HepG2 (cell line): ENCODE results near the gene WDR18. TPM values are rescaled to one million over a fixed set of nuclear protein-coding genes. Genes with fewer than 3 reads are reported as not detected.

ENCODE experiments used
- ASH2L ChIP-seq: fragments of 300-600, 200-600 bp; sonication (generic); IDR thresholded peaks from 2 replicates; pipeline ENCODE4 v1.7.0; 2017; ENCODE audit warnings: low read depth, mild to moderate bottlenecking, moderate library complexity, mixed read lengths, low read length; ENCODE audit not compliant: insufficient read length
- BORCS8-MEF2B ChIP-seq: sonication (generic); formaldehyde crosslinking; IDR thresholded peaks from 2 replicates; pipeline ENCODE4 v1.8.0; 2022; ENCODE audit warnings: mild to moderate bottlenecking, missing genetic modification reagents
- DNMT3B ChIP-seq: conservative IDR thresholded peaks from 2 replicates; pipeline ENCODE4 v1.6.1; 2016; ENCODE audit warnings: missing biosample characterization, control low read depth
- E2F1 ChIP-seq: sonication (generic); formaldehyde crosslinking; IDR thresholded peaks from 2 replicates; pipeline ENCODE4 v1.5.0; 2020; ENCODE audit warnings: missing genetic modification reagents
- ELF1 ChIP-seq: sonication (generic); formaldehyde crosslinking; IDR thresholded peaks from 2 replicates; pipeline ENCODE4 v1.4.0; 2020; ENCODE audit warnings: missing genetic modification reagents
- ELF3 ChIP-seq: IDR thresholded peaks from 2 replicates; pipeline ENCODE4 v1.6.1; 2016; ENCODE audit warnings: missing genetic modification reagents, missing compliant biosample characterization
- FOXM1 ChIP-seq: sonication (generic); formaldehyde crosslinking; IDR thresholded peaks from 2 replicates; pipeline ENCODE4 v1.5.0; 2020; ENCODE audit warnings: missing genetic modification reagents
- GABPA ChIP-seq, 2 experiments: IDR thresholded peaks; 2 replicates each; pipeline ENCODE4 v1.6.1; 2011 to 2016; ENCODE audit warnings: low read depth in 2 of 2, low read length in 1 of 2, missing biosample characterization in 1 of 2, missing genetic modification characterization in 1 of 2
- HNRNPLL ChIP-seq: fragments of 200-400 bp; formaldehyde crosslinking; IDR thresholded peaks from 2 replicates; pipeline ENCODE4 v1.6.1; 2017; ENCODE audit warnings: mild to moderate bottlenecking, low read depth, low read length; ENCODE audit not compliant: poor library complexity, severe bottlenecking
- MED13 ChIP-seq: sonication (generic); formaldehyde crosslinking; IDR thresholded peaks from 2 replicates; pipeline ENCODE4 v1.5.0; 2020; ENCODE audit warnings: missing genetic modification reagents
- MIER3 ChIP-seq: IDR thresholded peaks from 2 replicates; pipeline ENCODE4 v1.6.1; 2016; ENCODE audit warnings: missing compliant biosample characterization, borderline replicate concordance
- PTBP1 ChIP-seq: fragments of 200-400 bp; formaldehyde crosslinking; IDR thresholded peaks from 2 replicates; pipeline ENCODE4 v1.6.1; 2018; ENCODE audit warnings: low read length, low read depth; ENCODE audit not compliant: poor library complexity, severe bottlenecking
- SKI ChIP-seq: fragments of 450-650 bp; IDR thresholded peaks from one replicate; pipeline ENCODE4 v1.6.1; 2018; ENCODE audit warnings: mild to moderate bottlenecking; ENCODE audit not compliant: partially characterized antibody
- SOX5 ChIP-seq: IDR thresholded peaks from 2 replicates; pipeline ENCODE4 v1.6.1; 2016; ENCODE audit warnings: borderline replicate concordance
- SOX6 ChIP-seq, 2 experiments: fragments of 450-650 bp in 1 of 2; sonication (generic) in 1 of 2; formaldehyde crosslinking in 1 of 2; IDR thresholded peaks; 2 replicates each; pipeline versions ENCODE4 v1.4.0 to v1.6.1; 2017 to 2020; ENCODE audit warnings: antibody characterized with exemption in 1 of 2, mild to moderate bottlenecking in 1 of 2, missing genetic modification reagents in 1 of 2
- SRSF4 ChIP-seq: fragments of 200-400 bp; formaldehyde crosslinking; IDR thresholded peaks from one replicate; pipeline ENCODE4 v1.6.1; 2018; ENCODE audit warnings: mild to moderate bottlenecking, low read depth, low read length, moderate library complexity; ENCODE audit not compliant: poor library complexity, severe bottlenecking
- ZNF136 ChIP-seq: sonication (generic); formaldehyde crosslinking; IDR thresholded peaks from 2 replicates; pipeline ENCODE4 v1.8.1; 2022; ENCODE audit warnings: low read depth, mild to moderate bottlenecking, moderate library complexity, missing genetic modification reagents
- ZNF256 ChIP-seq: sonication (generic); formaldehyde crosslinking; conservative IDR thresholded peaks from 2 replicates; pipeline ENCODE4 v1.4.0; 2020; ENCODE audit warnings: missing genetic modification reagents
- ZNF3 ChIP-seq: IDR thresholded peaks from 2 replicates; pipeline ENCODE4 v1.7.0; 2017; ENCODE audit warnings: inconsistent platforms
- ZNF333 ChIP-seq: sonication (generic); formaldehyde crosslinking; IDR thresholded peaks from 2 replicates; pipeline ENCODE4 v1.4.0; 2020; ENCODE audit warnings: mild to moderate bottlenecking, missing genetic modification reagents, borderline replicate concordance
- ZNF383 ChIP-seq: sonication (generic); formaldehyde crosslinking; IDR thresholded peaks from 2 replicates; pipeline ENCODE4 v1.4.0; 2020; ENCODE audit warnings: missing genetic modification reagents, mild to moderate bottlenecking, borderline replicate concordance
- ZNF615 ChIP-seq: sonication (generic); formaldehyde crosslinking; IDR thresholded peaks from 2 replicates; pipeline ENCODE4 v1.5.0; 2020; ENCODE audit warnings: mild to moderate bottlenecking, missing genetic modification reagents, borderline replicate concordance
- ZNF766 ChIP-seq: sonication (generic); formaldehyde crosslinking; IDR thresholded peaks from 2 replicates; pipeline ENCODE4 v1.5.0; 2020; ENCODE audit warnings: missing genetic modification reagents, borderline replicate concordance
- ZNF788 ChIP-seq: sonication (generic); formaldehyde crosslinking; IDR thresholded peaks from 2 replicates; pipeline ENCODE4 v1.5.0; 2020; ENCODE audit warnings: mild to moderate bottlenecking, missing genetic modification reagents, borderline replicate concordance
- polyA plus RNA-seq, 8 experiments: library from polyadenylated mRNA; depleted of rRNA in 3 of 8; stranded (reverse) in 7 of 8; unstranded in 1 of 8; fragments of >200 nt; fragmentation: Illumina TruSeq in 4 of 8; extraction: Trizol in 4 of 8; gene quantifications; 2 replicates each; pipeline versions ENCODE4 v1.2.1 to v1.2.3, GENCODE V29; 2011 to 2016; ENCODE audit warnings: low read depth in 4 of 8, missing spikeins in 1 of 8, mixed read lengths in 1 of 8; ENCODE audit not compliant: insufficient read depth in 1 of 8
- total RNA-seq, 5 experiments: library from RNA; depleted of rRNA; stranded (reverse); fragments of >200 nt; fragmentation: Illumina TruSeq; extraction: Trizol; gene quantifications; 2 replicates each; pipeline ENCODE4 v1.2.3, GENCODE V29; 2016; ENCODE audit warnings: low read depth in 1 of 5
- TF ChIP-seq, protein P1 (sequence below): sonication (generic); formaldehyde crosslinking; IDR thresholded peaks from 2 replicates; pipeline ENCODE4 v1.5.0; 2020; ENCODE audit warnings: mild to moderate bottlenecking, missing genetic modification reagents
- TF ChIP-seq, protein P2 (sequence below): sonication (generic); formaldehyde crosslinking; IDR thresholded peaks from 2 replicates; pipeline ENCODE4 v1.4.0; 2020; ENCODE audit warnings: mild to moderate bottlenecking, low read depth, missing genetic modification reagents

WDR18 gene
- total and polyA plus RNA-seq, 2 of the 13 experiments (the other 11 are each of a cell fraction or from before 2014, with no cell fraction given) = 36.4 to 47.6 TPM

- TF ChIP-seq, protein P1, sequence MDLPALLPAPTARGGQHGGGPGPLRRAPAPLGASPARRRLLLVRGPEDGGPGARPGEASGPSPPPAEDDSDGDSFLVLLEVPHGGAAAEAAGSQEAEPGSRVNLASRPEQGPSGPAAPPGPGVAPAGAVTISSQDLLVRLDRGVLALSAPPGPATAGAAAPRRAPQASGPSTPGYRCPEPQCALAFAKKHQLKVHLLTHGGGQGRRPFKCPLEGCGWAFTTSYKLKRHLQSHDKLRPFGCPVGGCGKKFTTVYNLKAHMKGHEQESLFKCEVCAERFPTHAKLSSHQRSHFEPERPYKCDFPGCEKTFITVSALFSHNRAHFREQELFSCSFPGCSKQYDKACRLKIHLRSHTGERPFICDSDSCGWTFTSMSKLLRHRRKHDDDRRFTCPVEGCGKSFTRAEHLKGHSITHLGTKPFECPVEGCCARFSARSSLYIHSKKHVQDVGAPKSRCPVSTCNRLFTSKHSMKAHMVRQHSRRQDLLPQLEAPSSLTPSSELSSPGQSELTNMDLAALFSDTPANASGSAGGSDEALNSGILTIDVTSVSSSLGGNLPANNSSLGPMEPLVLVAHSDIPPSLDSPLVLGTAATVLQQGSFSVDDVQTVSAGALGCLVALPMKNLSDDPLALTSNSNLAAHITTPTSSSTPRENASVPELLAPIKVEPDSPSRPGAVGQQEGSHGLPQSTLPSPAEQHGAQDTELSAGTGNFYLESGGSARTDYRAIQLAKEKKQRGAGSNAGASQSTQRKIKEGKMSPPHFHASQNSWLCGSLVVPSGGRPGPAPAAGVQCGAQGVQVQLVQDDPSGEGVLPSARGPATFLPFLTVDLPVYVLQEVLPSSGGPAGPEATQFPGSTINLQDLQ (CRISPR knock-in tag) = no peak; the same call in none of the 2 replicates
- TF ChIP-seq ZNF3 (CRISPR knock-in tag) (peak; percentile 49; the same call in 1 of the 2 replicates), FOXM1 (no peak), MIER3 (peak; percentile 73; the same call in 1 of the 2 replicates), ZNF788 (CRISPR knock-in tag) (peak; percentile 76; the same call in 1 of the 2 replicates), ELF1 (CRISPR knock-in tag) (peak; percentile 77), SRSF4 (no peak), PTBP1 (no peak), SOX6 (IDR thresholded peaks at IDR 0.05) (no peak), SOX6 (CRISPR knock-in tag; IDR thresholded peaks at IDR 0.05) (peak; percentile 88), ELF3 (CRISPR knock-in tag) (peak; percentile 94), ZNF383 (CRISPR knock-in tag) (no peak), ZNF333 (CRISPR knock-in tag) (peak; percentile 66; the same call in 1 of the 2 replicates), ZNF256 (CRISPR knock-in tag) (0 out of 2 replicates have a peak, but pooled peaks have one; percentile 59), DNMT3B (CRISPR knock-in tag) (peak; percentile 93; the same call in 1 of the 2 replicates), HNRNPLL (peak; percentile 53), ZNF615 (no peak), ZNF136 (CRISPR knock-in tag) (peak; percentile 86; the same call in 1 of the 2 replicates), GABPA (IDR thresholded peaks at IDR 0.05; ENCODE audit: low read depth, low read length) (no peak), GABPA (CRISPR knock-in tag; IDR thresholded peaks at IDR 0.05; ENCODE audit: low read depth) (peak; percentile 74), SKI (peak; percentile 99), MED13 (CRISPR knock-in tag) (peak; percentile 70; the same call in 1 of the 2 replicates), ZNF766 (CRISPR knock-in tag) (peak; percentile 90; the same call in 1 of the 2 replicates), ASH2L (no peak), SOX5 (CRISPR knock-in tag) (peak; percentile 86), BORCS8-MEF2B (CRISPR knock-in tag) (peak; percentile 66; the same call in 1 of the 2 replicates), E2F1 (CRISPR knock-in tag) (peak; percentile 84; the same call in 1 of the 2 replicates)
- TF ChIP-seq, protein P2, sequence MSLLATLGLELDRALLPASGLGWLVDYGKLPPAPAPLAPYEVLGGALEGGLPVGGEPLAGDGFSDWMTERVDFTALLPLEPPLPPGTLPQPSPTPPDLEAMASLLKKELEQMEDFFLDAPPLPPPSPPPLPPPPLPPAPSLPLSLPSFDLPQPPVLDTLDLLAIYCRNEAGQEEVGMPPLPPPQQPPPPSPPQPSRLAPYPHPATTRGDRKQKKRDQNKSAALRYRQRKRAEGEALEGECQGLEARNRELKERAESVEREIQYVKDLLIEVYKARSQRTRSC = no peak
Observed at GRCh38 chr19:934865-935479, 49.2 kb upstream of the WDR18 start (continued).
